Left kidney (tissue), 2 donors: ENCODE results near the gene F2R. TPM values are rescaled to one million over a fixed set of nuclear protein-coding genes. Genes with fewer than 3 reads are reported as not detected.
"Not testable (repeated sequence)": the region's sequence is repeated elsewhere in the genome, so short reads cannot be mapped to it uniquely, and the experiment has no call there.

Experiments
- DNase-seq: peaks from one replicate; pipeline ENCODE4 v3.0.0-alpha.2; 2013
- polyA plus RNA-seq: library from polyadenylated mRNA; unstranded; fragments of 120-200 nt; gene quantifications from one replicate; pipeline ENCODE4 v1.2.1, GENCODE V29; 2013; ENCODE audit not compliant: insufficient read length

F2R gene
- polyA plus RNA-seq, 1 donor, result 59.9 TPM

- no peak for DNase-seq
Observed at GRCh38 chr5:76717222-76718083, 1.5 kb downstream of the F2R start.

- DNase-seq, result no peak
Observed at GRCh38 chr5:76718381-76718832, 2.5 kb downstream of the F2R start.

- DNase-seq, result no peak
Observed at GRCh38 chr5:76718880-76719279, 3.0 kb downstream of the F2R start.

GRCh38 chr5:76720988-76721569 is 5.2 kb downstream of the F2R start:
- DNase-seq, result no peak

GRCh38 chr5:76723266-76723665 is 7.3 kb downstream of the F2R start:
- DNase-seq, result no peak

GRCh38 chr5:76723906-76724305 is 8.0 kb downstream of the F2R start:
- no peak for DNase-seq

- no peak for DNase-seq
Observed at GRCh38 chr5:76724871-76725270, 8.9 kb downstream of the F2R start.

GRCh38 chr5:76728965-76729364 is 13.0 kb downstream of the F2R start:
- no peak for DNase-seq

GRCh38 chr5:76729373-76730290 is 13.7 kb downstream of the F2R start:
- DNase-seq, result no peak

GRCh38 chr5:76732405-76733048 is 16.6 kb downstream of the F2R start:
- DNase-seq, result no peak

- DNase-seq, result no peak
Observed at GRCh38 chr5:76733049-76733417, 17.1 kb downstream of the F2R start.

- no peak for DNase-seq
Observed at GRCh38 chr5:76735762-76736545, 20.0 kb downstream of the F2R start.

GRCh38 chr5:76736679-76737556 is 21.0 kb downstream of the F2R start:
- no peak for DNase-seq

GRCh38 chr5:76737846-76738245 is 21.9 kb downstream of the F2R start:
- DNase-seq, result no peak

GRCh38 chr5:76741506-76741905 is 25.6 kb downstream of the F2R start:
- DNase-seq, result not testable (repeated sequence)

GRCh38 chr5:76742583-76742982 is 26.7 kb downstream of the F2R start:
- no peak for DNase-seq

- DNase-seq, result no peak
Observed at GRCh38 chr5:76744632-76745031, 28.7 kb downstream of the F2R start.

GRCh38 chr5:76745670-76746069 is 29.7 kb downstream of the F2R start:
- DNase-seq, result no peak

- no peak for DNase-seq
Observed at GRCh38 chr5:76746677-76747076, 30.8 kb downstream of the F2R start.

- DNase-seq, result no peak
Observed at GRCh38 chr5:76747706-76748105, 31.8 kb downstream of the F2R start.
